ENCODE results near the gene GPANK1.
A peak's percentile ranks its signal among the peaks of the same experiment; 100 is the strongest.

DNA sequence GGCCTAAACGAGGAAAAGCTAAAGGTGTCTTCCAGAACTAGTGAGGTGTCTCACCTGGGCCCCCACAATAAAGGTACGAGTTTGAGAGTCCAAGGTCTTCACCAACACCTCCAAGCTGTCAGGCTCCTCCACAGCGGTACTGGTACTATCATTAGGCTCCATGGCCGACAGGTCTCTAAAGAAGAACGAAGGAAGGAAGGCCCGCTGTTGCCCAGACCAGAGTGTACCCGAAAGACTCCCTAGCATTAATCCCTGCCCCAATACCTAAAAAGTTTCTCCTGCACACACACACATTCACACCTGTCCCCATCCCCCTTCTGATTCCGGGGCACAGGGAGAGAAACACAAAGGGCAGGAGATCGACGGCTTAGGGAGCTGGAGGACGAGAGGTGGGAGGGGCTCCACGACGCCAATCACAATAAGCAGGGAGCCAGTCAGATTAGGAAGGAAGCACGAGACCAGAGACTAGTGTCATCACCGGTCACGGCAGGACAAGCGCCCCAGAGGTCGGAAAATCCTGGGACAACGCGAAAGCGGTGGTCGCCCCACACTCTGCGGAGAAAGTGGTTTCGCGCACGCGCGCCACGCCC lies 13.1 kb downstream of the GPANK1 start:
- peak in 1 of 2 donors; percentile 9 for TF ChIP-seq POLR2A (IDR thresholded peaks at IDR 0.05)
- TF ChIP-seq, protein P1, sequence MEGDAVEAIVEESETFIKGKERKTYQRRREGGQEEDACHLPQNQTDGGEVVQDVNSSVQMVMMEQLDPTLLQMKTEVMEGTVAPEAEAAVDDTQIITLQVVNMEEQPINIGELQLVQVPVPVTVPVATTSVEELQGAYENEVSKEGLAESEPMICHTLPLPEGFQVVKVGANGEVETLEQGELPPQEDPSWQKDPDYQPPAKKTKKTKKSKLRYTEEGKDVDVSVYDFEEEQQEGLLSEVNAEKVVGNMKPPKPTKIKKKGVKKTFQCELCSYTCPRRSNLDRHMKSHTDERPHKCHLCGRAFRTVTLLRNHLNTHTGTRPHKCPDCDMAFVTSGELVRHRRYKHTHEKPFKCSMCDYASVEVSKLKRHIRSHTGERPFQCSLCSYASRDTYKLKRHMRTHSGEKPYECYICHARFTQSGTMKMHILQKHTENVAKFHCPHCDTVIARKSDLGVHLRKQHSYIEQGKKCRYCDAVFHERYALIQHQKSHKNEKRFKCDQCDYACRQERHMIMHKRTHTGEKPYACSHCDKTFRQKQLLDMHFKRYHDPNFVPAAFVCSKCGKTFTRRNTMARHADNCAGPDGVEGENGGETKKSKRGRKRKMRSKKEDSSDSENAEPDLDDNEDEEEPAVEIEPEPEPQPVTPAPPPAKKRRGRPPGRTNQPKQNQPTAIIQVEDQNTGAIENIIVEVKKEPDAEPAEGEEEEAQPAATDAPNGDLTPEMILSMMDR (IDR thresholded peaks at IDR 0.05): peak in 1 of 6 experiments; percentile 4

Measured in adrenal gland (tissue), 5 donors.